DND-41 (cell line): ENCODE results near the gene CAPN12.

Experiments used
- ATAC-seq: fragments of 200-7000 bp; cut with Tn5 transposase; 3 replicates; pipeline ENCODE4 v1.9.1; 2021; ENCODE audit warnings: low read depth; ENCODE audit not compliant: insufficient read depth
- DNase-seq: peaks from one replicate; pipeline ENCODE4 v3.0.0-alpha.2; 2020
- H2AFZ ChIP-seq: 2 replicates; pipeline ENCODE4 v1.6.0; 2012; ENCODE audit warnings: low read depth, low read length
- H3K27ac ChIP-seq: 2 replicates; pipeline ENCODE4 v1.5.1; 2012; ENCODE audit warnings: low read length, inconsistent platforms
- H3K27me3 ChIP-seq: fragments of 200-600 bp; sonication (generic); 2 replicates; pipeline ENCODE4 v1.6.0; 2012; ENCODE audit warnings: low read length, mild to moderate bottlenecking, inconsistent platforms; ENCODE audit not compliant: insufficient read depth, poor library complexity
- H3K36me3 ChIP-seq: 2 replicates; pipeline ENCODE4 v1.5.1; 2012; ENCODE audit warnings: low read length, inconsistent platforms; ENCODE audit not compliant: insufficient read depth
- H3K4me1 ChIP-seq: 2 replicates; pipeline ENCODE4 v1.5.1; 2012; ENCODE audit warnings: mild to moderate bottlenecking, low read length; ENCODE audit not compliant: insufficient read depth
- H3K4me2 ChIP-seq: 2 replicates; pipeline ENCODE4 v1.6.0; 2012; ENCODE audit warnings: mild to moderate bottlenecking, moderate library complexity, low read length, inconsistent platforms; ENCODE audit not compliant: insufficient read depth
- H3K4me3 ChIP-seq, 2 experiments: fragments of 200-600 bp in 1 of 2; shearing (Covaris generic) in 1 of 2; 2 replicates each; pipeline ENCODE4 v1.5.1; 2012 to 2016; ENCODE audit warnings: inconsistent platforms in 2 of 2, low read length in 2 of 2, mild to moderate bottlenecking in 2 of 2, low read depth in 1 of 2, moderate library complexity in 1 of 2
- H3K79me2 ChIP-seq: 2 replicates; pipeline ENCODE4 v1.6.0; 2012; ENCODE audit warnings: low read length, inconsistent platforms; ENCODE audit not compliant: insufficient read depth
- H3K9ac ChIP-seq: 2 replicates; pipeline ENCODE4 v1.6.0; 2012; ENCODE audit warnings: low read depth, mild to moderate bottlenecking, inconsistent platforms, low read length, moderate library complexity
- H3K9me3 ChIP-seq: 2 replicates; pipeline ENCODE4 v1.5.1; 2012; ENCODE audit warnings: low read length, moderate library complexity, mild to moderate bottlenecking, inconsistent platforms; ENCODE audit not compliant: insufficient read depth, severe bottlenecking
- H4K20me1 ChIP-seq: 2 replicates; pipeline ENCODE4 v1.6.0; 2012; ENCODE audit warnings: low read length; ENCODE audit not compliant: insufficient read depth
- EZH2 ChIP-seq: IDR thresholded peaks from 3 replicates; pipeline ENCODE4 v1.6.1; 2012; ENCODE audit warnings: borderline replicate concordance, low read depth, mild to moderate bottlenecking, moderate library complexity, low read length, inconsistent platforms; ENCODE audit not compliant: severe bottlenecking
- TF ChIP-seq, protein P1 (sequence below): IDR thresholded peaks from 2 replicates; pipeline ENCODE4 v1.5.1; 2012; ENCODE audit warnings: borderline replicate concordance, low read length, moderate library complexity, mild to moderate bottlenecking; ENCODE audit not compliant: poor library complexity, severe bottlenecking; ENCODE audit errors: extremely low read depth

Gene CAPN12

DNA sequence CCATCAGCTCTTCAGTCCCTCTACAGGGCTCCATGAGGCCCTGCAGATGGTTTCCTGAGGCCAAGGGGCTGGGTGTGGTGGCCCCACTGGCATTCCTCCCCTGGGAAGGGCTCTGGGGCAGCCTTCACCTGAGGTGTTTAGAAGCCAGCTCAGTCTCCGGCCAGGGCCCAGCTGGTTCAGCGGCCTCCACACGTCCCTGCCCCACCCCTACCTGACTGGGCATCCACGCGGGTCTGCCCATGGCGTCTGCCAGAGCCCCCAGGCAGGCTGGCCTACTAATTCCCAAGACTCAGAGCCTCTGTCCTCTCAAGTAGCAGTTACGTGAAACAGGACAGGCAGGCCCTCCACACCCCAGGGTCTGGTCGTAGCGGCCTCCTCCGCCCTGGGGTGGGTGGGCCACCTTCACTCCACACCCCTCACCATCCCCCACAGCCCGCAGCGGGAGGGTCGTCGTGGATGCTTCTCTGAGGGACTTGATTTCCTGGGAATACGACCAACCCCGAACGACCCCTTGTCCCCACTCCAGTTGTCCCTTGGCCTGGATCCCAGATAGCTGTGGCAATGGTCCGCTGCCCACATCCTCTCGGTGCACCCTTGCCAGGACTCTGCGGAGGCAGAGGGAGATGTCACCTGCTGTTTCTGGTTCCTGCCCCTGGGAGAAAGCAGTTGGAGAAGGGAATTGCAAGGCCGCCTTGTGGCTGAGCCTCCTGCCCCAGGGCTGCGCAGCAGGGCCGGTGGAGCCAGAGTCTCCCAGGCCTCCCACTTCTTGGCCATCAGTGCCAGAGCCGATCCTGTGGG is 24.3 kb downstream of the CAPN12 start:
- Histone ChIP-seq H4K20me1 (peaks cover 20% of the 10 kb centered on the region), H3K36me3 (peaks cover 86% of the 10 kb centered on the region), H3K9ac (no peak overlapping the region), H3K27me3 (no peaks in the 10 kb centered on the region), H3K4me3 (no peak overlapping the region), H3K27ac (no peak overlapping the region), H3K79me2 (no peaks in the 10 kb centered on the region), H2AFZ (no peak overlapping the region), H3K4me1 (no peaks in the 10 kb centered on the region), H3K9me3 (no peaks in the 10 kb centered on the region), H3K4me2 (no peak overlapping the region)
- DNase-seq: no peak
- TF ChIP-seq, protein P1, sequence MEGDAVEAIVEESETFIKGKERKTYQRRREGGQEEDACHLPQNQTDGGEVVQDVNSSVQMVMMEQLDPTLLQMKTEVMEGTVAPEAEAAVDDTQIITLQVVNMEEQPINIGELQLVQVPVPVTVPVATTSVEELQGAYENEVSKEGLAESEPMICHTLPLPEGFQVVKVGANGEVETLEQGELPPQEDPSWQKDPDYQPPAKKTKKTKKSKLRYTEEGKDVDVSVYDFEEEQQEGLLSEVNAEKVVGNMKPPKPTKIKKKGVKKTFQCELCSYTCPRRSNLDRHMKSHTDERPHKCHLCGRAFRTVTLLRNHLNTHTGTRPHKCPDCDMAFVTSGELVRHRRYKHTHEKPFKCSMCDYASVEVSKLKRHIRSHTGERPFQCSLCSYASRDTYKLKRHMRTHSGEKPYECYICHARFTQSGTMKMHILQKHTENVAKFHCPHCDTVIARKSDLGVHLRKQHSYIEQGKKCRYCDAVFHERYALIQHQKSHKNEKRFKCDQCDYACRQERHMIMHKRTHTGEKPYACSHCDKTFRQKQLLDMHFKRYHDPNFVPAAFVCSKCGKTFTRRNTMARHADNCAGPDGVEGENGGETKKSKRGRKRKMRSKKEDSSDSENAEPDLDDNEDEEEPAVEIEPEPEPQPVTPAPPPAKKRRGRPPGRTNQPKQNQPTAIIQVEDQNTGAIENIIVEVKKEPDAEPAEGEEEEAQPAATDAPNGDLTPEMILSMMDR: no peak
- no peak for TF ChIP-seq EZH2
- ATAC-seq: no peak

DNA sequence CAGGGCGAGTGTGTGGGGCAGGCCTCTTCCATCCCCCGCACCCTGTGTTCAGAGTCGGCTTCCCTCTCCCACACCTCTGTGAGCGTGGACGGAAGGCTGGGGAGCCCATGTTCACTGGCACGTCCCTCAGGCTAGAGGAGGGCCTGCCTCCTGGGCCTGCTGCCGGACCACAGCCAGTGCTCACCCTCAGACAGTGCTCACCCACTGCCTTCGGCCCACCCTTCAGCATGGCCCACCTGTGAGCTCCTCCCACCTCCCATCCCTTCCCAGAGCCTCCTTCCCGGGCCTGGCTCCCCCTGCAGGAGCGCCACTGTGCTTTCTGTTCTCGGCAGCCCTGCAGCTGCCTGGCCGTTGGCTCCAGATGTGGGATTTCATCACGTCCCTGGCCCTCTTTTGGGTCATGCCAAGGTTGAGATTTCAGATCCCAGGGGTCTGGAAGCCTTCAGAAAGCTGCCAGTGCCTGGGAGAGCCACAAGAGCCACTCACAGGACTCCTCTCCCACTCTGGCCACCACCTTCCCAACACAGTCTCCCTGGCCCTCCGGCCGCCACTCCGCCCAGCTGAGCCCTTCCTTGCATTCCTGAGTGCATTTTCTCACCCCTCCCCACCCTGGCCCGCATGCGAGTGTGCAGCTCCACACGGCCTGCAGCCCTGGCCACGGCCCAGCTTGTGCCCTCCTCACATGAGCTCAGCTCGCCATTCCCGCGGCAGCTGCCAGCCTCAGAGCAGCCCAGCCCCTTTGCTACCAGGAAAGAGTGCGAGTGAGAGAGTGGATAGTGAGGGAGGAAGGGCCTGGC is 25.3 kb downstream of the CAPN12 start:
- no peak overlapping the region for H2AFZ ChIP-seq
- peaks cover 21% of the 10 kb centered on the region for H4K20me1 ChIP-seq
- H3K27ac ChIP-seq: no peak overlapping the region
- ATAC-seq (no peak), DNase-seq (no peak)
- no peaks in the 10 kb centered on the region for H3K27me3 ChIP-seq
- no peak overlapping the region for H3K9ac ChIP-seq
- H3K4me1 ChIP-seq: no peaks in the 10 kb centered on the region
- H3K9me3 ChIP-seq: no peaks in the 10 kb centered on the region
- peaks cover 86% of the 10 kb centered on the region for H3K36me3 ChIP-seq
- no peak overlapping the region for H3K4me3 ChIP-seq
- no peak overlapping the region for H3K4me2 ChIP-seq
- no peaks in the 10 kb centered on the region for H3K79me2 ChIP-seq
- TF ChIP-seq, protein P1: no peak
- TF ChIP-seq EZH2: no peak

DNA sequence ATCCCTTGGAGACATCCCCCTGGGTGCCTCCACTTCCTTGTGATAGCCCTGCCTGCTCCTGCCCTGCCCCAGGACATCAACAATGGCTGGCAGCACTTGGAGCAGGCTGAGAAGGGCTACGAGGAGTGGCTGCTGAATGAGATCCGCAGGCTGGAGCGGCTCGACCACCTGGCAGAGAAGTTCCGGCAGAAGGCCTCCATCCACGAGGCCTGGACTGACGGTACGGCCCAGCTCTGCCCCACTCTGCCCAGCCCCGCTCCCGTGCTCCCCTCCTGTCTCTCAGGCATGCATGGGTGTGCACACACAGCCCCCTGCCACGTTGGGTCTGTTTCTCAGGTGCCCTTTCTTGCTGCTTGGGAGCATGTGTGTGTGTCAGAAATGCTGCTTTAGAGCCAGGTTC is 26.4 kb downstream of the CAPN12 start:
- no peaks in the 10 kb centered on the region for H3K4me1 ChIP-seq
- peaks cover 86% of the 10 kb centered on the region for H3K36me3 ChIP-seq
- no peak for DNase-seq
- no peak overlapping the region for H3K27ac ChIP-seq
- ATAC-seq: no peak
- no peak overlapping the region for H2AFZ ChIP-seq
- no peaks in the 10 kb centered on the region for H3K27me3 ChIP-seq
- TF ChIP-seq, protein P1: no peak
- TF ChIP-seq EZH2: no peak
- H3K9me3 ChIP-seq: no peaks in the 10 kb centered on the region
- H3K4me2 ChIP-seq: no peak overlapping the region
- peaks cover 18% of the 10 kb centered on the region for H4K20me1 ChIP-seq
- H3K9ac ChIP-seq: no peak overlapping the region
- no peaks in the 10 kb centered on the region for H3K79me2 ChIP-seq
- H3K4me3 ChIP-seq: no peak overlapping the region
